Sigmoid colon (tissue), 4 donors: ENCODE measurements around the gene KCNQ5.

Source experiments
- EP300 ChIP-seq, 4 donors: sonication (generic); formaldehyde crosslinking; IDR thresholded peaks; one replicate each; pipeline ENCODE4 v1.6.1; 2017; ENCODE audit warnings: antibody characterized with exemption in 4 of 4
- POLR2A ChIP-seq, 2 donors: fragments of 450-650 bp; IDR thresholded peaks; one replicate each; pipeline ENCODE4 v1.6.1; 2016; ENCODE audit warnings: antibody characterized with exemption in 2 of 2, mild to moderate bottlenecking in 2 of 2, moderate library complexity in 2 of 2
- POLR2AphosphoS5 ChIP-seq, 4 donors: sonication (generic); formaldehyde crosslinking; IDR thresholded peaks; one replicate each; pipeline ENCODE4 v1.6.1; 2017; ENCODE audit warnings: antibody characterized with exemption in 4 of 4
- TF ChIP-seq, protein P1 (sequence below), 4 experiments: fragments of 450-650 bp in 3 of 4; fragments of 200-600 bp in 1 of 4; IDR thresholded peaks; one replicate each; pipeline ENCODE4 v1.5.1; 2016 to 2019; ENCODE audit warnings: antibody characterized with exemption in 4 of 4, mild to moderate bottlenecking in 3 of 4, moderate library complexity in 2 of 4

DNA sequence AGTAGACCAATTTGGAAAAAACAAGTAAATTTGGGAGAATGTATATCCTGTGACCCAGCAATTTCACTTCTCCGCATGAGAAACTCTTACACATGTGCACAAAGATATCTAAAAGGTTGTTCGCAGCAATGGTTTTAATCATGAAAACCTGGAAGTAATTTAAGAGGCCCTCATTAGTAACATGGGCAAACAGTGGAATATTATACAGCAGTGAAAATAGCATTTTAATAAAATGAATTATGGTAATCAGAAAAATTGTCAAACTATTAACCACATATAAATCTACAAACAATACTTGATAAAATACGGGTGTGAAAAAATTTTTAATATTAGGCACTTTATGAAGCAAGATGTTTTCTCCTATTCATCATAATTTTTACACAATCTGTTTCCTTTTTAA is 74.2 kb downstream of the KCNQ5 start:
- TF ChIP-seq, protein P1, sequence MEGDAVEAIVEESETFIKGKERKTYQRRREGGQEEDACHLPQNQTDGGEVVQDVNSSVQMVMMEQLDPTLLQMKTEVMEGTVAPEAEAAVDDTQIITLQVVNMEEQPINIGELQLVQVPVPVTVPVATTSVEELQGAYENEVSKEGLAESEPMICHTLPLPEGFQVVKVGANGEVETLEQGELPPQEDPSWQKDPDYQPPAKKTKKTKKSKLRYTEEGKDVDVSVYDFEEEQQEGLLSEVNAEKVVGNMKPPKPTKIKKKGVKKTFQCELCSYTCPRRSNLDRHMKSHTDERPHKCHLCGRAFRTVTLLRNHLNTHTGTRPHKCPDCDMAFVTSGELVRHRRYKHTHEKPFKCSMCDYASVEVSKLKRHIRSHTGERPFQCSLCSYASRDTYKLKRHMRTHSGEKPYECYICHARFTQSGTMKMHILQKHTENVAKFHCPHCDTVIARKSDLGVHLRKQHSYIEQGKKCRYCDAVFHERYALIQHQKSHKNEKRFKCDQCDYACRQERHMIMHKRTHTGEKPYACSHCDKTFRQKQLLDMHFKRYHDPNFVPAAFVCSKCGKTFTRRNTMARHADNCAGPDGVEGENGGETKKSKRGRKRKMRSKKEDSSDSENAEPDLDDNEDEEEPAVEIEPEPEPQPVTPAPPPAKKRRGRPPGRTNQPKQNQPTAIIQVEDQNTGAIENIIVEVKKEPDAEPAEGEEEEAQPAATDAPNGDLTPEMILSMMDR (IDR thresholded peaks at IDR 0.05): no peak
- TF ChIP-seq POLR2AphosphoS5 (IDR thresholded peaks at IDR 0.05) (no peak), POLR2A (IDR thresholded peaks at IDR 0.05) (no peak), EP300 (IDR thresholded peaks at IDR 0.05) (no peak)
